Upper lobe of left lung (tissue), 4 donors: ENCODE results near the gene KAZN.

Experiments used
- EP300 ChIP-seq, 4 donors: sonication (generic); formaldehyde crosslinking; IDR thresholded peaks; one replicate each; pipeline ENCODE4 v1.5.1; 2017; ENCODE audit warnings: antibody characterized with exemption in 4 of 4, control low read depth in 2 of 4
- TF ChIP-seq, protein P1 (sequence below), 6 experiments: fragments of 450-650 bp in 4 of 6; fragments of 200-600 bp in 2 of 6; sonication (generic) in 2 of 6; IDR thresholded peaks; one replicate each; pipeline ENCODE4 v1.5.1; 2016 to 2019; ENCODE audit warnings: antibody characterized with exemption in 6 of 6

DNA sequence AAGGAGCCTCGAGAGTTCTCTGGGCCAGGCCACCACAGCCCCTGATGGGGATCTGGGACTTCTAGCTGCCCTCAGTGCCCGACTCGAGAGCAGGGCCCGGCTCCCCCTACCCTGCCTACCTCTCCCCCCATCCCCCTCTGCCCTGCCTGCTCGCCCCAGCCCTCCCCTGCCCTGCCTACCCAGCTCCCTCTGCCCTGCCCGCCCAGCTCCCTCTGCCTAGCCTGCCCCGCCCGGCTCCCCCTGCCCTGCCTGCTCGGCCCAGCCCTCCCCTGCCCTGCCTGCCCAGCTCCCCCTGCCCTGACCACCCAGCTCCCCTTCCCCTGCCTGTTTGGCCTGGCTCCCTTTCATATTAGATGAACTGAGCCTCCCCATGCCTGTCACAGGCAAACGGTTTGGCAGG is 437.6 kb downstream of the KAZN start:
- TF ChIP-seq, protein P1, sequence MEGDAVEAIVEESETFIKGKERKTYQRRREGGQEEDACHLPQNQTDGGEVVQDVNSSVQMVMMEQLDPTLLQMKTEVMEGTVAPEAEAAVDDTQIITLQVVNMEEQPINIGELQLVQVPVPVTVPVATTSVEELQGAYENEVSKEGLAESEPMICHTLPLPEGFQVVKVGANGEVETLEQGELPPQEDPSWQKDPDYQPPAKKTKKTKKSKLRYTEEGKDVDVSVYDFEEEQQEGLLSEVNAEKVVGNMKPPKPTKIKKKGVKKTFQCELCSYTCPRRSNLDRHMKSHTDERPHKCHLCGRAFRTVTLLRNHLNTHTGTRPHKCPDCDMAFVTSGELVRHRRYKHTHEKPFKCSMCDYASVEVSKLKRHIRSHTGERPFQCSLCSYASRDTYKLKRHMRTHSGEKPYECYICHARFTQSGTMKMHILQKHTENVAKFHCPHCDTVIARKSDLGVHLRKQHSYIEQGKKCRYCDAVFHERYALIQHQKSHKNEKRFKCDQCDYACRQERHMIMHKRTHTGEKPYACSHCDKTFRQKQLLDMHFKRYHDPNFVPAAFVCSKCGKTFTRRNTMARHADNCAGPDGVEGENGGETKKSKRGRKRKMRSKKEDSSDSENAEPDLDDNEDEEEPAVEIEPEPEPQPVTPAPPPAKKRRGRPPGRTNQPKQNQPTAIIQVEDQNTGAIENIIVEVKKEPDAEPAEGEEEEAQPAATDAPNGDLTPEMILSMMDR (IDR thresholded peaks at IDR 0.05), result no peak
- TF ChIP-seq EP300 (IDR thresholded peaks at IDR 0.05), result no peak
